Stomach (tissue), 9 donors: ENCODE data around the gene KIAA2012. TPM values are rescaled to one million over a fixed set of nuclear protein-coding genes. Genes with fewer than 3 reads are reported as not detected.

Source experiments
- DNase-seq, 2 donors: peaks; one replicate each; pipeline versions ENCODE4 v3.0.0 to v3.0.0-alpha.2; 2013 to 2019
- H3K27ac ChIP-seq, 5 donors: fragments of 200-600 bp in 4 of 5; sonication (generic) in 4 of 5; one replicate each; pipeline ENCODE4 v1.5.1; 2013 to 2019; ENCODE audit warnings: mild to moderate bottlenecking in 1 of 5, moderate library complexity in 1 of 5
- H3K27me3 ChIP-seq, 3 donors: fragments of 200-600 bp; sonication (generic); one replicate each; pipeline ENCODE4 v1.5.1; 2017 to 2019; ENCODE audit warnings: mixed run types in 1 of 3
- H3K36me3 ChIP-seq, 4 donors: fragments of 200-600 bp; sonication (generic); 1 replicate in 3 of 4; 2 replicates in 1 of 4; pipeline ENCODE4 v1.5.1; 2016 to 2019
- H3K4me1 ChIP-seq, 4 donors: fragments of 200-600 bp; sonication (generic); one replicate each; pipeline ENCODE4 v1.5.1; 2016 to 2019
- H3K4me3 ChIP-seq, 4 donors: fragments of 200-600 bp; sonication (generic) in 3 of 4; one replicate each; pipeline ENCODE4 v1.5.1; 2016 to 2019; ENCODE audit warnings: mild to moderate bottlenecking in 1 of 4
- H3K9me3 ChIP-seq, 4 donors: fragments of 200-600 bp; sonication (generic); one replicate each; pipeline ENCODE4 v1.5.1; 2016 to 2019
- EP300 ChIP-seq: sonication (generic); formaldehyde crosslinking; IDR thresholded peaks from one replicate; pipeline ENCODE4 v1.6.1; 2017; ENCODE audit warnings: antibody characterized with exemption
- POLR2A ChIP-seq, 4 donors: fragments of 450-650 bp; IDR thresholded peaks; one replicate each; pipeline ENCODE4 v1.6.1; 2016; ENCODE audit warnings: antibody characterized with exemption in 4 of 4, control low read depth in 2 of 4, mild to moderate bottlenecking in 1 of 4, moderate library complexity in 1 of 4
- POLR2AphosphoS5 ChIP-seq, 3 donors: sonication (generic); formaldehyde crosslinking; IDR thresholded peaks; one replicate each; pipeline ENCODE4 v1.6.1; 2016; ENCODE audit warnings: antibody characterized with exemption in 3 of 3
- WGBS, 5 donors: extraction: QIAGEN DNeasy Blood & Tissue Kit in 3 of 5; methylation state at CpG; one replicate each; pipeline versions ENCODE4 v1.1.5 to v1.1.7; 2013 to 2018; 5-methylcytosine and 5-hydroxymethylcytosine counted together
- intact Hi-C: fragments of 100-400 bp; cut with DNase I; formaldehyde crosslinking; loops from one replicate; pipeline ENCODE4 v1.15.1; 2023; ENCODE audit warnings: low total_unique reads
- polyA plus RNA-seq, 3 donors: library from polyadenylated mRNA; stranded (reverse); fragments of 200-250 nt; gene quantifications; one replicate each; pipeline ENCODE4 v1.2.3, GENCODE V29; 2013
- total RNA-seq, 5 donors: library from RNA; depleted of rRNA; stranded (reverse); fragments of >200 nt; gene quantifications; one replicate each; pipeline versions ENCODE4 v1.1.0 to v1.2.3, GENCODE V29; 2014 to 2016
- TF ChIP-seq, protein P1 (sequence below), 7 experiments: fragments of 450-650 bp in 4 of 7; fragments of 200-600 bp in 3 of 7; sonication (generic) in 3 of 7; IDR thresholded peaks; one replicate each; pipeline ENCODE4 v1.5.1; 2016 to 2019; ENCODE audit warnings: antibody characterized with exemption in 7 of 7, control low read depth in 2 of 7, mild to moderate bottlenecking in 1 of 7
- donor health status: healthy with polysubstance abuse.
- donor health status: Bipolar disorder and iron deficiency.
- donor health status: healthy.

The KIAA2012 gene
- total and polyA plus RNA-seq, 8 donors: 0.03 to 0.18 TPM; not detected in 6

DNA sequence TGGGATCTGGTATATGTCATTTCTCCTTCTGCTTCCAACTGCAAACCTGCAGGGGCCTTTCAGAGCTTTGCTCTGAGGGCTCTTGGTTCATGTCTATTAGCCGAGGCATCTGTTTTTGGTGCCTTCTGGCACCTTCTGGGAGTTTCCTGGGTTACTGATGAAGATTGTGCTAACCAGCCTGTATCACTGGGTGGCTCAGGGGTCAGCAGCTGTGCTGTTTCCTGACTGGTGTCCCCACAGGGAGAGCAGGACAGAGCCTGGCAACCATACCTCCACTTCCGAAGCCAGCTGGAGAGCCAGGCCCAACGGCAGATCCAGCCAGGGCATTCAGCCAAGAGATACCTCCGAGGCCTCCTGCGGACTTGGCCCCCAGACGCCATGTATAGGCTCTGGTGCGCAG lies 17.5 kb downstream of the KIAA2012 start:
- Histone ChIP-seq H3K36me3 (no peaks in the 10 kb centered on the region), H3K27ac (no peak overlapping the region), H3K4me3 (no peak overlapping the region), H3K4me1 (peaks cover 0 to 4% (median 0%) of the 10 kb centered on the region in 4 donors), H3K27me3 (peaks cover 0 to 5% (median 0%) of the 10 kb centered on the region in 3 donors), H3K9me3 (no peaks in the 10 kb centered on the region)
- no peak for DNase-seq
- WGBS, 5 donors: 72 to 88% (median 78%) methylated on average over 6 to 7 of the region's 7 CpGs
- TF ChIP-seq POLR2AphosphoS5 (IDR thresholded peaks at IDR 0.05): no peak
- TF ChIP-seq POLR2A (IDR thresholded peaks at IDR 0.05): no peak
- no peak for TF ChIP-seq EP300
- TF ChIP-seq, protein P1, sequence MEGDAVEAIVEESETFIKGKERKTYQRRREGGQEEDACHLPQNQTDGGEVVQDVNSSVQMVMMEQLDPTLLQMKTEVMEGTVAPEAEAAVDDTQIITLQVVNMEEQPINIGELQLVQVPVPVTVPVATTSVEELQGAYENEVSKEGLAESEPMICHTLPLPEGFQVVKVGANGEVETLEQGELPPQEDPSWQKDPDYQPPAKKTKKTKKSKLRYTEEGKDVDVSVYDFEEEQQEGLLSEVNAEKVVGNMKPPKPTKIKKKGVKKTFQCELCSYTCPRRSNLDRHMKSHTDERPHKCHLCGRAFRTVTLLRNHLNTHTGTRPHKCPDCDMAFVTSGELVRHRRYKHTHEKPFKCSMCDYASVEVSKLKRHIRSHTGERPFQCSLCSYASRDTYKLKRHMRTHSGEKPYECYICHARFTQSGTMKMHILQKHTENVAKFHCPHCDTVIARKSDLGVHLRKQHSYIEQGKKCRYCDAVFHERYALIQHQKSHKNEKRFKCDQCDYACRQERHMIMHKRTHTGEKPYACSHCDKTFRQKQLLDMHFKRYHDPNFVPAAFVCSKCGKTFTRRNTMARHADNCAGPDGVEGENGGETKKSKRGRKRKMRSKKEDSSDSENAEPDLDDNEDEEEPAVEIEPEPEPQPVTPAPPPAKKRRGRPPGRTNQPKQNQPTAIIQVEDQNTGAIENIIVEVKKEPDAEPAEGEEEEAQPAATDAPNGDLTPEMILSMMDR (IDR thresholded peaks at IDR 0.05): no peak
- intact Hi-C loops: no loop called here

- intact Hi-C loops: no loop called here
- no peak overlapping the region for H3K4me3 ChIP-seq
- no peak for TF ChIP-seq POLR2A (IDR thresholded peaks at IDR 0.05)
- TF ChIP-seq, protein P1 (IDR thresholded peaks at IDR 0.05): no peak
- no peak for TF ChIP-seq EP300
- TF ChIP-seq POLR2AphosphoS5 (IDR thresholded peaks at IDR 0.05): no peak
- no peak overlapping the region for H3K27ac ChIP-seq
- WGBS, 5 donors: 54 to 78% (median 70%) methylated on average over 6 of the region's 6 CpGs
- H3K9me3 ChIP-seq: no peaks in the 10 kb centered on the region
- peaks cover 0 to 4% (median 0%) of the 10 kb centered on the region in 4 donors for H3K4me1 ChIP-seq
- no peak for DNase-seq
- no peaks in the 10 kb centered on the region for H3K36me3 ChIP-seq
- H3K27me3 ChIP-seq: peaks cover 0 to 5% (median 0%) of the 10 kb centered on the region in 3 donors
These were observed 18.4 kb downstream of the KIAA2012 start for GRCh38 chr2:202091476-202091875.

GRCh38 chr2:202094426-202094986 lies 21.5 kb downstream of the KIAA2012 start:
- WGBS, 5 donors: 81 to 98% (median 91%) methylated on average over 3 of the region's 3 CpGs
- intact Hi-C loops: no loop called here
- DNase-seq: no peak
- no peaks in the 10 kb centered on the region for H3K36me3 ChIP-seq
- H3K27me3 ChIP-seq: peaks cover 0 to 5% (median 0%) of the 10 kb centered on the region in 3 donors
- H3K4me1 ChIP-seq: peaks cover 0 to 4% (median 0%) of the 10 kb centered on the region in 4 donors
- H3K27ac ChIP-seq: no peak overlapping the region
- H3K9me3 ChIP-seq: no peaks in the 10 kb centered on the region
- TF ChIP-seq, protein P1 (IDR thresholded peaks at IDR 0.05): no peak
- TF ChIP-seq POLR2AphosphoS5 (IDR thresholded peaks at IDR 0.05) (no peak), POLR2A (IDR thresholded peaks at IDR 0.05) (no peak), EP300 (no peak)
- no peak overlapping the region for H3K4me3 ChIP-seq

DNA sequence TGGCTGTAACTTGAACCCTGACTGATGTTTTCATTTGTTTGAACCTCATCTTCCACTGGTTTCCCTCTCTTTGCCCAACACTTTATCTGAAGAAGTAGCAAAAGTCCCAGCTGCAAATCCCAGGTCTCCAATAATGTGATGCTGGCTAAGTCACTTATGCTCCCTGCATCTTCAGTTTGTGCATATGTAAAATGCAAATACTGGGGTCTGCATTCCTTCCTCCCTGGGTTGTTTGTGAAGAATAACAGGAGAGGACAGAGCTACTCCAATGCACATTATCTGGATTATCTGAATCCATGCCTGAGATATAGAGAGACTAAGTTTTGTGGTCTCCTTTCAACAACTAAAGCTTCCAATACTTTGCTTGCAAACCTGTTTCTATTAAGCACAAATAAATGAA lies 22.2 kb downstream of the KIAA2012 start:
- H3K4me1 ChIP-seq: peaks cover 0 to 4% (median 0%) of the 10 kb centered on the region in 4 donors
- H3K9me3 ChIP-seq: no peaks in the 10 kb centered on the region
- TF ChIP-seq, protein P1 (IDR thresholded peaks at IDR 0.05): no peak
- TF ChIP-seq POLR2AphosphoS5 (IDR thresholded peaks at IDR 0.05): no peak
- no peak for TF ChIP-seq EP300
- TF ChIP-seq POLR2A (IDR thresholded peaks at IDR 0.05): no peak
- no peak for DNase-seq
- no peak overlapping the region for H3K27ac ChIP-seq
- intact Hi-C loops: no loop called here
- H3K36me3 ChIP-seq: no peaks in the 10 kb centered on the region
- no peak overlapping the region for H3K4me3 ChIP-seq
- H3K27me3 ChIP-seq: peaks cover 0 to 5% (median 0%) of the 10 kb centered on the region in 3 donors
